Astrocyte of the spinal cord (primary cell): ENCODE results near the gene GMNN.
A peak's percentile ranks its signal among the peaks of the same experiment; 100 is the strongest.

Source experiments
- DNase-seq: peaks from one replicate; pipeline ENCODE4 v3.0.0; 2011; ENCODE audit warnings: low read depth, low spot score
- H3K4me3 ChIP-seq: 2 replicates; pipeline ENCODE4 v1.5.1; 2011; ENCODE audit warnings: low read depth, mild to moderate bottlenecking, low read length, moderate library complexity
- CTCF ChIP-seq: IDR thresholded peaks from 2 replicates; pipeline ENCODE4 v1.5.1; 2012; ENCODE audit warnings: low read depth, mild to moderate bottlenecking, low read length, inconsistent platforms
- in situ Hi-C: cut with HindIII; loops from 2 replicates; pipeline ENCODE4 v1.10.0; 2017; ENCODE audit warnings: low sequenced_read_pairs

The GMNN gene

GRCh38 chr6:24795106-24795505, 20.4 kb downstream of the GMNN start:
- TF ChIP-seq CTCF: no peak
- H3K4me3 ChIP-seq: no peak overlapping the region
- in situ Hi-C loops: no loop called here
- no peak for DNase-seq

- in situ Hi-C loops: no loop called here
- no peak overlapping the region for H3K4me3 ChIP-seq
- no peak for DNase-seq
- TF ChIP-seq CTCF: no peak
Observed at GRCh38 chr6:24796616-24797290, 22.0 kb downstream of the GMNN start.

- DNase-seq: peak; percentile 27
- in situ Hi-C loops: no loop called here
- H3K4me3 ChIP-seq: no peak overlapping the region
- TF ChIP-seq CTCF: no peak
Observed at GRCh38 chr6:24797596-24798216, 23.0 kb downstream of the GMNN start.

- H3K4me3 ChIP-seq: no peak within 1 kb of the TSS
- in situ Hi-C loops: no loop called here
- no peak for DNase-seq
- TF ChIP-seq CTCF: no peak
Observed at GRCh38 chr6:24798740-24799540, 24.2 kb downstream of the GMNN start, which contains the start of gene ARMH2. ARMH2 (minus strand) TSS chr6:24798917; CDS start chr6:24798857, 60 bp downstream.

- no peak for DNase-seq
- no peak for TF ChIP-seq CTCF
- in situ Hi-C loops: no loop called here
- H3K4me3 ChIP-seq: no peak overlapping the region
Observed at GRCh38 chr6:24799541-24799915, 24.8 kb downstream of the GMNN start.

- TF ChIP-seq CTCF: no peak
- in situ Hi-C loops: no loop called here
- DNase-seq: no peak
Observed at GRCh38 chr6:24802271-24803059, 27.7 kb downstream of the GMNN start.

More at GRCh38 chr6:24802271-24803059, 27.7 kb downstream of the GMNN start:
- no peak overlapping the region for H3K4me3 ChIP-seq
